HG02798 (cell line): Measurements from ENCODE around the gene ELAC2.

ENCODE experiments used
- ATAC-seq: cut with Tn5 transposase; IDR thresholded peaks from one replicate; pipeline ENCODE4 v1.9.1; 2021; ENCODE audit warnings: mild to moderate bottlenecking; ENCODE audit not compliant: unreplicated experiment, poor library complexity

Gene ELAC2

GRCh38 chr17:12961655-12962054 lies 56.2 kb downstream of the ELAC2 start:
- ATAC-seq: no peak

- no peak for ATAC-seq
Measured at GRCh38 chr17:12959441-12959840, 58.4 kb downstream of the ELAC2 start.

- ATAC-seq: no peak
Measured at GRCh38 chr17:12958786-12959185, 59.0 kb downstream of the ELAC2 start.

GRCh38 chr17:12955521-12955920 lies 62.3 kb downstream of the ELAC2 start:
- ATAC-seq: no peak

GRCh38 chr17:12953156-12953555 lies 64.7 kb downstream of the ELAC2 start:
- ATAC-seq: no peak

- no peak for ATAC-seq
Measured at GRCh38 chr17:12952012-12952411, 65.8 kb downstream of the ELAC2 start.

- ATAC-seq: no peak
Measured at GRCh38 chr17:12947047-12947446, 70.8 kb downstream of the ELAC2 start.
